Activated T-helper 1 cell treated with anti-CD3 and anti-CD28 coated beads, Interleukin-2, amount 50 U/mL, for 16 hours (primary cell): ENCODE measurements around the gene OR2T29.
"Not testable (repeated sequence)": the region's sequence is repeated elsewhere in the genome, so short reads cannot be mapped to it uniquely, and the experiment has no call there.

ENCODE experiments used
- DNase-seq, 2 donors: peaks; one replicate each; pipeline ENCODE4 v3.0.0-alpha.2; 2020; ENCODE audit warnings: low read depth in 1 of 2, low spot score in 1 of 2

OR2T29 gene, protein sequence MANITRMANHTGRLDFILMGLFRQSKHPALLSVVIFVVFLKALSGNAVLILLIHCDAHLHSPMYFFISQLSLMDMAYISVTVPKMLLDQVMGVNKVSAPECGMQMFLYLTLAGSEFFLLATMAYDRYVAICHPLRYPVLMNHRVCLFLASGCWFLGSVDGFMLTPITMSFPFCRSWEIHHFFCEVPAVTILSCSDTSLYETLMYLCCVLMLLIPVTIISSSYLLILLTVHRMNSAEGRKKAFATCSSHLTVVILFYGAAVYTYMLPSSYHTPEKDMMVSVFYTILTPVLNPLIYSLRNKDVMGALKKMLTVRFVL

GRCh38 chr1:248562672-248563071 is at the start of gene OR2T29:
TSS of gene OR2T29 (minus strand) at chr1:248562772. CDS start at chr1:248559491, 3,281 bp downstream.
- not testable (repeated sequence) for DNase-seq

- DNase-seq: no peak
Observed at GRCh38 chr1:248611883-248612414, 49.4 kb upstream of the OR2T29 start.

GRCh38 chr1:248610301-248610700 is 47.7 kb upstream of the OR2T29 start:
- no peak for DNase-seq

- no peak for DNase-seq
Observed at GRCh38 chr1:248599396-248599795, 36.8 kb upstream of the OR2T29 start.

DNA sequence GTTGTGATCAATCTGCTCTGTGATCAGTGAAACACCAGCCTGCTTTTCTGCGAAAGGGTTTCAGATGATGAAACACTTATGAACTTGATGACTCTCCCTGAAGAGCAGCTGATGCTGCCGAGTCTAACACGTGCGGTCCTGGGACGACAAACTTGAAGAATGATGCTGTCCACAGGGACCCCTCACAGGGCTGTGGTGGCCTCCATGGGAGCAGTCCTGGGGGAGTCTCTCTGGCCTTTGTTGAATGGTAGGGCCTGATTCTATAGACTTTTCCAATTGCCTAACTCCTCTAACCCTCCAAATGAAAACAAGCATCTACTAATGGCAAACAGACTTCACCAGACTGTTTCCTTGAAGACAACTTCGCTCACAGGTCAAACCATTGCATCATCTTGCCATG is 35.0 kb upstream of the OR2T29 start, which contains the start of gene OR2T10:
TSS of gene OR2T10 (minus strand) at position 112 of the 400 bp plus-strand sequence. CDS start 3,932 bp downstream, outside the sequence.
- no peak for DNase-seq

- no peak for DNase-seq
Observed at GRCh38 chr1:248596615-248597014, 34.0 kb upstream of the OR2T29 start.

DNA sequence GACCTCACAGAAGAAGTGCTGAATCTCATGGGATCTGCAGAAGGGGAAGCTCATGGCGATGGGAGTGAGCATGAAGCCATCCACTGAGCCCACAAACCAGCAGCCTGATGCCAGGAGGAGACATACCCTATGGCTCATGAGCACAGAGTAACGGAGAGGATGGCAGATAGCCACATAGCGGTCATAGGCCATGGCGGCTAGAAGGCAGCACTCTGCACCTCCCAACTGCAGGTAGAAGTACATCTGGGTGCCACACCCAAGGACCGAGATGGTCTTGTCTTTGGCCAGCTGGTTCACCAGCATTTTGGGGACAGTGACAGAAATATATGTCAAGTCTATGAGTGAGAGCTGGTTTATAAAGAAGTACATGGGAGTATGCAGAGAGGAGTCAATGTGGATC is 30.7 kb upstream of the OR2T29 start:
- DNase-seq: no peak

DNA sequence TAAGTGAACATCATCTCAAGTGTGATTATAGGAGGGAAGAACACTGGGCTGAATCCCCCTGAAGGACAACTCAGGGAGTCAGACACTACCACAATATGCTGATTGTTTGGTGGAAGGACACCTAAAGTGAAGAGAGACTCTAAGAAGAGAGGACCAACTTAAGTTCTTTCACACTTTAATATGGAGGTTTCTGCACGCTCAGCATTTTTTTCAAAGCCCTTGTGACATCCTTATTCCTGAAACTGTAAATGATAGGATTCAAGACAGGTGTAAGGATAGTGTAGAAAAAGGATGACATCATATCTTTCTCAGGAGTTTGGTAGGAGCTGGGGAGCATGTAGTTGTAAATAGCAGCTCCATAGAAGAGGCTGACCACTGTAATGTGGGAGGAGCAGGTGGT is 30.1 kb upstream of the OR2T29 start:
- DNase-seq: no peak

- no peak for DNase-seq
Observed at GRCh38 chr1:248590055-248590454, 27.5 kb upstream of the OR2T29 start.

GRCh38 chr1:248589334-248589733 is 26.8 kb upstream of the OR2T29 start:
- DNase-seq: no peak

- DNase-seq: no peak
Observed at GRCh38 chr1:248585266-248585665, 22.7 kb upstream of the OR2T29 start.

GRCh38 chr1:248576260-248576980 is 13.8 kb upstream of the OR2T29 start:
- DNase-seq: no peak

- not testable (repeated sequence) for DNase-seq
Observed at GRCh38 chr1:248574657-248575056, 12.1 kb upstream of the OR2T29 start, which contains the start of gene OR2T34. TSS of gene OR2T34 (minus strand) at chr1:248574757. CDS start at chr1:248574757, 0 bp downstream.

DNA sequence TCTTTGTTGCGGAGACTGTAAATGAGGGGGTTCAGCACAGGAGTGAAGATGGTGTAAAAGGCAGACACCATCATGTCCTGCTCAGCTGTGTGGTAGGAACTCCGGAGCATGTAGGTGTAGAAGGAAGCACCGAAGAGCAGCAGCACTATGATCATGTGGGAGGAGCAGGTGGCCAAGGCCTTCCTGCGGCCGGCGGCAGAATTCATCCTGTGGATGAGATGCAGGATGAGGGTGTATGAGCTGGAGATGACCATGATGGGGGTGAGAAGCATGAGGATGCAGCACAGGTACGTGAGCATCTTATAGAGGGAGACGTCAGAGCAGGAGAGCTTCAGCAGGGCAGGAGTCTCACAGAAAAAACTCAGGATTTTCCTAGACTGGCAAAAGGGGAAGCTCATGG is 11.3 kb upstream of the OR2T29 start:
- not testable (repeated sequence) for DNase-seq

DNA sequence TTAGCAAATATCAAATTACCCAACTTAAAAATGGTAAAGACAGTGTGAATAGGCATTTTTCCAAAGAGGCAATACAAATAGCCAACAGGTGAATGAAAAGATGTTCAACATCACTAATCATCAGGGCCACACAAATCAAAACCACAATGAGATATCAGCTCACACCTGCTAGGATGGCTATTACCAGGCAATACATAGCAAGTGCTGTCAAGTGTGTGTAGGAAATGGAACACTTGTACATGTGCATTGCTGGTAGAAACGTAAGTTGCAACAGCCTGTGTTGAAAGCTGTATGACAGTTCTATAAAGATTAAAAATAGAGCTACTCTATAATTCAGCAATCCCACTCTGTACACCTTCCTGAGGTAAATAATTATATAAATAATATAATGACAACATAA is 9.5 kb upstream of the OR2T29 start:
- not testable (repeated sequence) for DNase-seq

GRCh38 chr1:248570811-248571210 is 8.2 kb upstream of the OR2T29 start:
- DNase-seq: not testable (repeated sequence)

DNA sequence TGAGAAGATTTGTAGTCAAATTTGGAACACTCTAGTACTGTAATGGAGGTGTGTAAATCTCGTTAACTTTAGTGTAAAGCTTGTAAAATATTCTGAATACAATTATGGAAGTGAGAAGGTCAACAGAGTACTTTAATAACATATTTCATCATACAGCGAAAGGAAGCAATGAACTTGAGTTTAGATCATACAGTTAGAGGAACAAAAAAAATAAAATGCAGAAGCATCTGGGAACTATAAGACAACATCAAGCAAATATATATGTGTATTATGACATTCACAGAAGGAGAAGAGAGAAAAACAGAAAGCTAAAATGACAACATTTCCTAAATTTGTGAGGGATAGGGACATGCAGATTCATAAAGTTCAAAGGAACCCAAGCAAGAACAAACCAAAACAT is 6.5 kb upstream of the OR2T29 start:
- not testable (repeated sequence) for DNase-seq

DNA sequence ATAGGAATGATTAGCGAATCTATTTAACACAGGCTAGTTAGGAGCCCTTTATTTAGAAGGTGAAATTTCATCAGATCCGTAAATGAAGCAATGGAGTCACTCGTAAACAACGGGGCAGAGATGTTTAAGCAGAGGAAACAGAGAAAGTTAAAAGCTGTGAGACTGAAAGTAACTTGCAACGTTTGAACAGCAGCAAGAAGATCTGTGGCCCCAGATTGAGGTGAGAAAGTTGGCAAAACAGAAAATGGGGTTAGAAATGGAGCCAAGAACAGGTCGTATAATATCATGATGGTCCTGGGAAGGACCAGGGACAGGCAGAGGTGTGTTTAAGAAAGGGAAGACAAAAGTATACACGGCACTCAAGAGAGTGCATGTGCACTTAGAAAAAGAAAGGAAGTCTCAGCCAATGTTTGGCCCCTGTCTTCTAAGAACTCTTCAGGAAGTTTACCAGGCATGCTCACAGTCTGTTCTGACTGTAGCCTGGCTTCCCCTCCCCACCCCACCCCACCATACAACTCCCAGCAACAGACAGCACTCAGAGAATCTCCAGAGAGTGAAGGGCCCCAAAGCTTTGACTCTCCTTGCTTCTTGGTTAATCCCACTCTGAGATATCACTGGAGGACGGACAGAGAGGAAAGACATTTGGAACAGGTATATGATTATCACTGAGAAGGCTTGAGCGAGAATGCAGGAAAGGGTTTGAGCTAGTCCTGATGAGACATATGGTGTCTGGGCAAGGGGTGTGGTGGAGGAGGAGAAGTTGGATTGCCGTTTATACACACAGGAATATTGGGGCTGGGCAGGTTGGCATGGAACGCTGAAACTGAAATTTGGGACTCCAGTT is 3.2 kb upstream of the OR2T29 start:
- DNase-seq: not testable (repeated sequence)

- DNase-seq: not testable (repeated sequence)
Observed at GRCh38 chr1:248551027-248551426, 11.5 kb downstream of the OR2T29 start.

DNA sequence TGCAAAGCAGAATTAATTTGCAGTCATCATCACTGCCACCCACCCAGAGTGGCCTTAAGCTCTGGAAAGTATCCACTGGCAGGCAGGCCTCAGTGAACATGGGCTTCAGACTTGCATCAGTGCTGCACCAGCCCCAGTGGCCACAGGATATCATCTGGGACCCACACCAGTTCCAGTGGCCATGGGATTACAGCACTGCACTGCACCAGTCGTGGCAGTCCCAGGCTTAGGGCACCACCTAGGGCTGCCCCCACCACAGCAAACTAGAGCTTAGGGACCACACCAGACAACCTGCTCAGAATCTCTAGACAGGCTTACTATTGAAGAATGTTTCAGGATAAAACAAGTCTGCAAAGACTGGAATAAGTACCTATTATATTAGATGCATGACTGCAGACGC is 15.2 kb downstream of the OR2T29 start:
- not testable (repeated sequence) for DNase-seq

DNA sequence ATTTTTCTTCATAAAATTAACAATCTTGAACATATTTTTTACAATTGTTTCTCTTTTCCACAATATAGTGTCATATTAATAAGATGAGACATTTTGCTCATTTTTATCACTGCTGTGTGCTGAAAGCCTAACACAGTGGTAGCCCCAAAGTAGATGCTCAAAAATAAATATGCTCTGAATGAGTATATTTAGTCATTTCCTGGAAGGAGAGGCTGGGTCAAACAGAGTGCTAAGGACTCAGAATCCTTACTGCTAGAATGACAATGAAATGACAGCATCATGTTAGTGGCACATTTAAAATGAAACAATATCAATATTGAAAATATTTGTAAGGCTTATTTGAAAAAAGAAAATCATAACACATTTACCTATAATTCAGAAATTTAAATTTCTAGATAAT is 25.1 kb downstream of the OR2T29 start:
- DNase-seq: not testable (repeated sequence)
